Measurements from ENCODE around the gene TOGARAM2.

- TF ChIP-seq CTCF (IDR thresholded peaks at IDR 0.05; ENCODE audit: control extremely low read depth in 1 of 3, insufficient read depth in 1 of 3, low read depth in 1 of 3, low read length in 3 of 3) = no peak
- TF ChIP-seq CEBPB (IDR thresholded peaks at IDR 0.05; ENCODE audit: low read depth, low read length) = no peak
- TF ChIP-seq TEAD4 (IDR thresholded peaks at IDR 0.05; ENCODE audit: low read depth, low read length) = no peak
- TF ChIP-seq CBX5 (IDR thresholded peaks at IDR 0.05; ENCODE audit: low read depth, low read length) = no peak
- no peak for TF ChIP-seq SP1 (IDR thresholded peaks at IDR 0.05; ENCODE audit: low read depth, low read length)
Measured at GRCh38 chr2:29097569-29097968, 116.5 kb downstream of the TOGARAM2 start.

Measured in H1 (cell line).